Measurements from ENCODE around the gene BDH1.

DNA sequence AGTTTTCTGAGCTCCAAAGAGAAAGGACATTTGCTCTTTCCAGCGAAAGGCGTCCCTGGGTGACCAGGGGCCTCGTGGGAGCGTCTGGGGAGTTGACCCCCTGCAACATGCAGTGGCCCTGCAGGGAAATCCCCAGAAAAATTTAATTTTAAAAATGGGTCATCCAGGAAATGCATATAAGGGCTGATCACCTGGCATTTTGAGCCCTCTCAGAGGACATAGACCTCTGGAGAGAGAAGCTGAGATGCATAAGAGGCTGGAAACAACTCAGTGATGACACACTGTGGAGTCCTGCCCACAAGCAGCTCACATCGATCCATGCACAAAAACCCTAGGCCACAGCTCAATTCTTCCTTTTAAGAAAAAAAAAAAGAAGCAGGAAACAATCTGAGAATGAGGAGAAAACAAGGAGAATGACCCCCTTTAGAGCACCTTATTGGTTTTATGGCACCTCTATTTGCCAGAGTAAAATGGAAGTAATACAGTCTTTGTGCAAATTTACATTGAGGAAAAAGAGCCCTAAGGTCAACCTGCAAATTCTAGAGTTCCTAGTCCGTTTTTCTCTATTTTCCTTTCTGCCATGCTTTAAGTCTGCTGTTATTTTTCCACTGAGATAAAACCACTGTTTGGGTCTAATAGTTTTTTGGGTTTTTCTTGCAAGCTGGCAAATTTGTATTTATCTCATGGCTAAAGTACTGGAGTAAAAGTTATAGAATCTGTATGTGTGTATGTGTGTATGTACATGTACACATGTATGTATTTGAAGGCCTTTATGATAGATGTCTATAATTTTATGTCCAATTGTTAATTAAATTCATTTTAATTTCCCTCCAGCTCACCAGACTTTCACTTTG is 6.9 kb upstream of the BDH1 start:
- no peak for TF ChIP-seq CTCF (IDR thresholded peaks at IDR 0.05; ENCODE audit: insufficient read depth, low read length, poor library complexity, severe bottlenecking)
- TF ChIP-seq EZH2phosphoT487 (conservative IDR thresholded peaks at IDR 0.05; ENCODE audit: low read length), result no peak

All from SU-DHL-6 (cell line).